Mucosa of rectum (tissue), 2 donors: ENCODE results near the gene MTMR11.
"Not testable (repeated sequence)": the region's sequence is repeated elsewhere in the genome, so short reads cannot be mapped to it uniquely, and the experiment has no call there.

ENCODE experiments used
- H3K27ac ChIP-seq, 2 donors: one replicate each; pipeline ENCODE4 v1.7.0; 2013; ENCODE audit warnings: inconsistent platforms in 2 of 2, low read depth in 2 of 2, low read length in 2 of 2
- H3K27me3 ChIP-seq, 2 donors: one replicate each; pipeline ENCODE4 v1.7.0; 2013; ENCODE audit warnings: low read length in 2 of 2; ENCODE audit not compliant: control insufficient read depth in 2 of 2, insufficient read depth in 2 of 2
- H3K36me3 ChIP-seq, 2 donors: one replicate each; pipeline ENCODE4 v1.7.0; 2013; ENCODE audit warnings: low read length in 2 of 2; ENCODE audit not compliant: control insufficient read depth in 2 of 2, insufficient read depth in 2 of 2
- H3K4me1 ChIP-seq, 2 donors: one replicate each; pipeline ENCODE4 v1.7.0; 2013; ENCODE audit warnings: low read length in 2 of 2, mild to moderate bottlenecking in 1 of 2; ENCODE audit not compliant: control insufficient read depth in 2 of 2, insufficient read depth in 2 of 2
- H3K4me3 ChIP-seq, 2 donors: one replicate each; pipeline ENCODE4 v1.7.0; 2013; ENCODE audit warnings: low read length in 2 of 2
- H3K9ac ChIP-seq, 2 donors: one replicate each; pipeline ENCODE4 v1.7.0; 2013; ENCODE audit warnings: low read length in 2 of 2, low read depth in 1 of 2, mild to moderate bottlenecking in 1 of 2
- H3K9me3 ChIP-seq, 2 donors: one replicate each; pipeline ENCODE4 v1.7.0; 2013; ENCODE audit warnings: low read length in 2 of 2; ENCODE audit not compliant: control insufficient read depth in 2 of 2
- donor health status: healthy.
- donor health status: Normal muscosa, but diverticular disease.

MTMR11 gene

GRCh38 chr1:149963358-149963757 lies 26.7 kb upstream of the MTMR11 start:
- Histone ChIP-seq H3K27ac (no peak overlapping the region), H3K36me3 (peaks cover 40 to 43% of the 10 kb centered on the region in 2 donors), H3K27me3 (no peaks in the 10 kb centered on the region), H3K4me3 (no peak overlapping the region), H3K4me1 (no peaks in the 10 kb centered on the region), H3K9ac (no peak overlapping the region), H3K9me3 (no peaks in the 10 kb centered on the region)

DNA sequence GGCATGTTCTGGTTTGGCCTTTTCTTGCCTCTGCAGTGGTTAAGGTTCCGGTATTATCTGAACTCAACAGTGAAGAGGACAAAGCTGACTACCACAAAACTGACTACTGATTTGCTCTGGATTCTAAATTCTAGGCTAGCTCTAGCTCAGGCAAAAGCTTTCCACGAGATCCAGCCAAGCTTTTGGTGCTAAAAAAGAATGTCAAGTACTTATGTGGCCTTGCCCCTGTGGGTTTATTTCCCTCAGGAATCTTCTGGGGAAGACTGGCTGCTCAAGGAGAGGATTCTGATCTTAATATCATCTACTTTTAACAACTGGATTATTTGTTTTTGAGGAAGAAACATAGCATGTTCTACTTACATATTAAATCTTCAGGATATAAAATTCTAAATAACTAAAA lies 26.1 kb upstream of the MTMR11 start:
- H3K36me3 ChIP-seq: peaks cover 43 to 46% of the 10 kb centered on the region in 2 donors
- H3K4me3 ChIP-seq: no peak overlapping the region
- H3K27me3 ChIP-seq: no peaks in the 10 kb centered on the region
- no peak overlapping the region for H3K9ac ChIP-seq
- no peak overlapping the region for H3K27ac ChIP-seq
- no peaks in the 10 kb centered on the region for H3K9me3 ChIP-seq
- H3K4me1 ChIP-seq: no peaks in the 10 kb centered on the region

DNA sequence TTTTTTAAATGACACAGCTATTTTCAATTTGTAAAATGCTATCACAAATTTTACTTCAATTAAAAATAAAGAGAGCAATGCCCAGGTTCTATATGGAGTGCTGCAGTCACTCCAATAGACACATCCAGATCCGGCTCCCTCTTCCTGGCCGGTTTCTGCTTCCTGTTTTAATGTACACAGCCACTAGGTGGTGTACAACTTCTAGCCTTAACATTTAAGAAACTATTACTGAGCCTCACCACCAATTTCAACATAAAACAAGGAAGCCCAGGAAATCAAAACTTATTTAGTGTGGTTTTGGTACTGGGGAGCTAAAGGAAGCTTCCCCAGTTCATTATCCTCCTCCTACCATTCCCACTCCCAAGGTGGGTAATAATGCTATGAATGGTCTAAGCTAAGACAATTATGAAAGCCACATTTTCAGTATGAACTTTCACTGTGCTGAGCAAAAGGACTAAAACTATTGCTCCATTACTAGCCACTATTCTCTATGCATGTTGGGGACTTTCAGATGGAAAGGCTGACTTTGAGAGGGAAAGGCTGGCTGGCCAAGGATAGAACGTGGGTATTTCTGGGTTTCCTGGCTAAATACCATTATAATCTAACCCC lies 25.5 kb upstream of the MTMR11 start:
- H3K9ac ChIP-seq: peak overlapping the region in 1 of 2 donors; percentile 9
- H3K9me3 ChIP-seq: no peaks in the 10 kb centered on the region
- peak overlapping the region in 1 of 2 donors; percentile 2 for H3K27ac ChIP-seq
- H3K27me3 ChIP-seq: no peaks in the 10 kb centered on the region
- no peak overlapping the region for H3K4me3 ChIP-seq
- no peaks in the 10 kb centered on the region for H3K4me1 ChIP-seq
- peaks cover 42 to 45% of the 10 kb centered on the region in 2 donors for H3K36me3 ChIP-seq

GRCh38 chr1:149957548-149957947 lies 20.9 kb upstream of the MTMR11 start:
- not testable (repeated sequence) for H3K27ac ChIP-seq, H3K4me3 ChIP-seq, H3K27me3 ChIP-seq, H3K9me3 ChIP-seq, H3K4me1 ChIP-seq, H3K9ac ChIP-seq
- peaks cover 16 to 20% of the 10 kb centered on the region in 2 donors for H3K36me3 ChIP-seq

DNA sequence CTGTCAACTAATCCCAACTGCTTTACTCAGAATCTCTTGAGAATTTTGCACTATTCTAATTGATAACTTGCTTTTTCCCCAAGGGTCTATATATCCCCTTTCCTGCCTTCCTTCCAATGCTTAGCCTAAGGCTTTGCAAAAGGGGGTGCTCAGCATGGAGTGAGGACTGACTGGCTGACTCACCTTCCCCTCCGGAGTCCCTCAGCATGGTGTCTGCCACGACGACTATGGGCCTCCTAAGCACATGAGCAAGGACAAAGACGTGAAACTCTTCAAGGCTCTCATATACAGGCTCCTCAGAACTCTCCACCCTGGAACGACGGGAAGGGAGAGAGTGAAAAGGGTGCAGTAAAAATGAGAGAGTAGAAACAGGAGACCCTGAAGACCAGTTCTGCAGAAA lies 13.2 kb upstream of the MTMR11 start:
- Histone ChIP-seq H3K4me3 (no peak overlapping the region), H3K9ac (no peak overlapping the region), H3K27ac (no peak overlapping the region), H3K27me3 (no peaks in the 10 kb centered on the region), H3K36me3 (peaks cover 23 to 27% of the 10 kb centered on the region in 2 donors), H3K9me3 (no peaks in the 10 kb centered on the region), H3K4me1 (no peaks in the 10 kb centered on the region)

DNA sequence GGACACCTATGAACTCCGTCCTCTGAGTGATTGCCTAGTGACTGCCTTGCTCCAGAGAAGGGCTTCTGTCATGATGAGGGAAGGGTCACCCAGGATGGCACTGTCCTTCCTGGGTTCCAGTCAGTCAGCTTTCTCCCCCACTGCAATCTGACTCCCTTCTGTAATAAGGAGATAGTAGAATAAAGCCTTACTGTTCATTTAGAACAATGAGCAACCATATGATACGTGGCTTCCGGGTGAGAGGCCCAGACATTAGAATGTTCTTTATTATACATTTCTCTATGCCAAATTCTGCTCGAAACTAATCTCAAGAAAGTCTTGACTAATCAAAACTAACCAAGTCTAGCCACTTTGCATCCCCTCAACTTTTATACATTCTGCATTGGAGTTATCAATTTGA lies 8.5 kb upstream of the MTMR11 start:
- Histone ChIP-seq H3K27me3 (no peaks in the 10 kb centered on the region), H3K27ac (no peak overlapping the region), H3K9me3 (no peaks in the 10 kb centered on the region), H3K4me1 (peaks cover 2 to 29% of the 10 kb centered on the region in 2 donors), H3K4me3 (no peak overlapping the region), H3K9ac (no peak overlapping the region), H3K36me3 (peaks cover 32 to 37% of the 10 kb centered on the region in 2 donors)

- H3K4me3 ChIP-seq: no peak overlapping the region
- peaks cover 14 to 47% of the 10 kb centered on the region in 2 donors for H3K4me1 ChIP-seq
- H3K9me3 ChIP-seq: no peaks in the 10 kb centered on the region
- H3K36me3 ChIP-seq: peaks cover 23 to 26% of the 10 kb centered on the region in 2 donors
- no peak overlapping the region for H3K9ac ChIP-seq
- H3K27ac ChIP-seq: peak overlapping the region; percentile 53 to 60
- no peaks in the 10 kb centered on the region for H3K27me3 ChIP-seq
Observed at GRCh38 chr1:149942885-149943284, 6.2 kb upstream of the MTMR11 start.

DNA sequence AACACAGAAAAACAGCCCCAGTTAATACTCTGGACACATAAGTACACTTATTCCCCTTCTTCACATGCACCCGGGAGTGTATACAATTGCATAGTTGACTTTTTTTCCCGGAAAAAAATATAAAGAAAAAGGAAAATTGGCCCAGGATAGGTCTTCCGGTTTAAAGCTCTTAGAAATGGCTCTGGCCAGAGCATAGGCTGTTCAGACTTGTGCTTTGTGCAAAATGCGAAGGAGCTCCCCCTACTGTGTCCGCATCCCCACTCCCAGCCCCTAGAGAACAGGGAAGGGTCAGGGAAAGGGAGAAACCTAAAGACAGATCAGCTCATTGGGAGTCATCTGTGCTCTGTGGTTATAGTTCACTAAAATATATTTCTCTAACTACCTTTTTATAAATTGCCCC lies 5.5 kb upstream of the MTMR11 start:
- Histone ChIP-seq H3K27me3 (no peaks in the 10 kb centered on the region), H3K9ac (no peak overlapping the region), H3K36me3 (peaks cover 19 to 21% of the 10 kb centered on the region in 2 donors), H3K27ac (peak overlapping the region; percentile 6 to 50), H3K4me3 (no peak overlapping the region), H3K9me3 (no peaks in the 10 kb centered on the region), H3K4me1 (peaks cover 19 to 54% of the 10 kb centered on the region in 2 donors)

- H3K9me3 ChIP-seq: no peaks in the 10 kb centered on the region
- H3K9ac ChIP-seq: no peak overlapping the region
- H3K4me3 ChIP-seq: no peak overlapping the region
- no peaks in the 10 kb centered on the region for H3K27me3 ChIP-seq
- peaks cover 14 to 15% of the 10 kb centered on the region in 2 donors for H3K36me3 ChIP-seq
- H3K4me1 ChIP-seq: peaks cover 22 to 59% of the 10 kb centered on the region in 2 donors
- H3K27ac ChIP-seq: peak overlapping the region in 1 of 2 donors; percentile 90
Observed at GRCh38 chr1:149940427-149940826, 3.7 kb upstream of the MTMR11 start.

DNA sequence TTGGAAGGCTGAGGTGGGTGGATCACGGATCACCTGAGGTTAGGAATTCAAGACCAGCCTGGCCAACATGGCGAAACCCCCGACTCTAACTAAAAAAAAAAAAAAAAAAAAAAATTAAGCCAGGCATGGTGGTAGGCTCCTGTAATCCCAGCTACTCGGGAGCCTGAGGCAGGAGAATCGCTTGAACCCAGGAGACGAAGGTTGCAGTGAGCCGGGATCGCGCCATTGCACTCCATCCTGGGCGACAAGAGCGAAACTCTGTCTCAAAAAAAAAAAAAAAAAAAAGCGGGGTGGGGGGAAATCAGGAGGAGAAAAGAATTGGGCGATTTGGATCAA lies 2.0 kb upstream of the MTMR11 start:
- peaks cover 34 to 74% of the 10 kb centered on the region in 2 donors for H3K4me1 ChIP-seq
- not testable (repeated sequence) for H3K36me3 ChIP-seq, H3K9me3 ChIP-seq, H3K27me3 ChIP-seq
- peak overlapping the region; percentile 49 to 67 for H3K9ac ChIP-seq
- peak overlapping the region; percentile 91 to 92 for H3K27ac ChIP-seq
- peak overlapping the region; percentile 53 to 61 for H3K4me3 ChIP-seq
